ENCODE data around the gene PBXIP1. TPM values are rescaled to one million over a fixed set of nuclear protein-coding genes. Genes with fewer than 3 reads are reported as not detected.

The PBXIP1 gene
- total RNA-seq, 1 donor from 2014 or later: 75.7 TPM

GRCh38 chr1:154962156-154962749, 6.4 kb upstream of the PBXIP1 start:
- TF ChIP-seq, protein P1, sequence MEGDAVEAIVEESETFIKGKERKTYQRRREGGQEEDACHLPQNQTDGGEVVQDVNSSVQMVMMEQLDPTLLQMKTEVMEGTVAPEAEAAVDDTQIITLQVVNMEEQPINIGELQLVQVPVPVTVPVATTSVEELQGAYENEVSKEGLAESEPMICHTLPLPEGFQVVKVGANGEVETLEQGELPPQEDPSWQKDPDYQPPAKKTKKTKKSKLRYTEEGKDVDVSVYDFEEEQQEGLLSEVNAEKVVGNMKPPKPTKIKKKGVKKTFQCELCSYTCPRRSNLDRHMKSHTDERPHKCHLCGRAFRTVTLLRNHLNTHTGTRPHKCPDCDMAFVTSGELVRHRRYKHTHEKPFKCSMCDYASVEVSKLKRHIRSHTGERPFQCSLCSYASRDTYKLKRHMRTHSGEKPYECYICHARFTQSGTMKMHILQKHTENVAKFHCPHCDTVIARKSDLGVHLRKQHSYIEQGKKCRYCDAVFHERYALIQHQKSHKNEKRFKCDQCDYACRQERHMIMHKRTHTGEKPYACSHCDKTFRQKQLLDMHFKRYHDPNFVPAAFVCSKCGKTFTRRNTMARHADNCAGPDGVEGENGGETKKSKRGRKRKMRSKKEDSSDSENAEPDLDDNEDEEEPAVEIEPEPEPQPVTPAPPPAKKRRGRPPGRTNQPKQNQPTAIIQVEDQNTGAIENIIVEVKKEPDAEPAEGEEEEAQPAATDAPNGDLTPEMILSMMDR (IDR thresholded peaks at IDR 0.05): no peak
- peak overlapping the region; percentile 98 for H3K27ac ChIP-seq
- intact Hi-C loops (cut with DNase I): no loop called here
- no peaks in the 10 kb centered on the region for H3K9me3 ChIP-seq
- H3K4me3 ChIP-seq: peak overlapping the region; percentile 90
- no peaks in the 10 kb centered on the region for H3K27me3 ChIP-seq
- peaks cover 19% of the 10 kb centered on the region for H3K4me1 ChIP-seq
- H3K36me3 ChIP-seq: peaks cover 52% of the 10 kb centered on the region
- ATAC-seq: peak; percentile 7
- peak; percentile 69 for DNase-seq

- intact Hi-C loops (cut with DNase I): no loop called here
- ATAC-seq: peak; percentile 90
- peak within 1 kb of the TSS; percentile 98 for H3K27ac ChIP-seq
- TF ChIP-seq, protein P1 (IDR thresholded peaks at IDR 0.05): peak; percentile 53
- DNase-seq: peak; percentile 93
- H3K27me3 ChIP-seq: no peaks in the 10 kb centered on the region
- peaks cover 27% of the 10 kb centered on the region for H3K4me1 ChIP-seq
- H3K9me3 ChIP-seq: no peaks in the 10 kb centered on the region
- peaks cover 44% of the 10 kb centered on the region for H3K36me3 ChIP-seq
- peak within 1 kb of the TSS; percentile 90 for H3K4me3 ChIP-seq
These were observed 5.6 kb upstream of the PBXIP1 start, which contains the start of gene PYGO2 for GRCh38 chr1:154961207-154962155. PYGO2 (minus strand) TSS chr1:154961782; CDS start chr1:154961576, 206 bp downstream.

GRCh38 chr1:154960446-154961136, 4.7 kb upstream of the PBXIP1 start:
- peaks cover 35% of the 10 kb centered on the region for H3K36me3 ChIP-seq
- TF ChIP-seq, protein P1 (IDR thresholded peaks at IDR 0.05): no peak
- H3K9me3 ChIP-seq: no peaks in the 10 kb centered on the region
- H3K27ac ChIP-seq: peak overlapping the region; percentile 98
- DNase-seq (no peak), ATAC-seq (no peak)
- intact Hi-C loops (cut with DNase I): no loop called here
- peak overlapping the region; percentile 90 for H3K4me3 ChIP-seq
- peaks cover 29% of the 10 kb centered on the region for H3K4me1 ChIP-seq
- H3K27me3 ChIP-seq: no peaks in the 10 kb centered on the region

- TF ChIP-seq, protein P1 (IDR thresholded peaks at IDR 0.05): no peak
- Histone ChIP-seq H3K4me3 (no peak overlapping the region), H3K9me3 (no peaks in the 10 kb centered on the region), H3K36me3 (peaks cover 23% of the 10 kb centered on the region), H3K27me3 (no peaks in the 10 kb centered on the region), H3K27ac (no peak overlapping the region), H3K4me1 (peaks cover 40% of the 10 kb centered on the region)
- ATAC-seq (no peak), DNase-seq (no peak)
- intact Hi-C loops (cut with DNase I): no loop called here
These were observed 3.5 kb upstream of the PBXIP1 start for GRCh38 chr1:154959426-154959780.

DNA sequence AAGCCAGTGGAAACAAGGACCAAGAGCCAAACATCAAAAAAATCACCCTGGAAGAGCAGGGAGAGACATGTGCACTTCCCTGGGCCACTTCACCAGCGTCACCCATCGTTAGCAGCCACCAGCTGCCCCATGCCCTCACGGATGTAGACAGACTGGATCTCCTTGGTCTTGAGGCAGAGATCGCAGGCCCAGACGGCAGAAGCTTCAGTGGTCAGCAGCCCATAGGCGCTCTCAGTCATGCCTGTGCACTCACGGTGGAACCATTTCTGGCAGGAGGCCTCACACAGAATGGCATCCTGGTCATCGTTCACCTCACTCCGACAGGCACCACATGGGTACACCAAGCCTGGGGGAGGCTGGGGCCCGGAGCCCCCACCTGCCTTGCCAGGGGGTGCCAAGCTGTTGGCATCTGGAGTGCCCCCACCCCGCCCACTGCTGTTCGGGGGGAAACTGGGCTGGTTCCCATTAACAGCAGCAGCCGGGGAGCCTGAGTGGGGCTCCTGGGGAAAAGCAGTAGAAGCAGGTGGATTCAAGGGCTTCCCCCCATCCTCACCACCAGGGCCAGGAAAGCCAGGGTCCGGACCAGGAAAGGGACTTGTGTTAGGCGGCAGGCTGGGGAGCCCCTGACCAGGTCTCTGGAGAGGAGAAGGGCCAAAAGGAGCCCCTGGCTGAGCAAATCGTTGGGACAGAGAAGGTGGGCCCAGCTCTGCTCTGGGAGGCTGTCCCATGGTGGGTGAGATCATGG, 3.0 kb upstream of the PBXIP1 start:
- ATAC-seq (no peak), DNase-seq (peak; percentile 61)
- intact Hi-C loops (cut with DNase I): no loop called here
- H3K4me1 ChIP-seq: peaks cover 45% of the 10 kb centered on the region
- peaks cover 20% of the 10 kb centered on the region for H3K36me3 ChIP-seq
- TF ChIP-seq, protein P1 (IDR thresholded peaks at IDR 0.05): no peak
- H3K27me3 ChIP-seq: no peaks in the 10 kb centered on the region
- no peak overlapping the region for H3K4me3 ChIP-seq
- H3K27ac ChIP-seq: no peak overlapping the region
- no peaks in the 10 kb centered on the region for H3K9me3 ChIP-seq

Data from upper lobe of right lung (tissue), 1 donor.